ENCODE data around the gene PDE4D.

The PDE4D gene

DNA sequence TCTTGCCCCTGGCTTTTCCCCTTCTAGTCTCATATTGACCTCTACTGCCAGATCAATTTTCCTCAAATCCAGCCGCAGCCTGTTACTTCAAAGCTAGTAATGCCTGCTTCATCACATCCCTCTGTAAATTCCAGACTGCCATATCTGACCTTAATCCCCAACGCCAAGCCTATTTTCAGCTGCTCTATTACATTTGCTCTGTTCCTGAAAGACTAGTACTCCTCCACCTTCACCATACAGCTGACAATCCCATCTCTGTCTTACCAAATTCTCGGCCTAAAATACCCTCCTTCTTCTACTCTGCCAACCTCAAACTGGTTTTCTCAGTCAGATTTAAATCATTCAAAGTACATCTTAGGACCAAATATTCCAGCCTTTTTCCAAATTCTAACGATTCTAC is 890.4 kb downstream of the PDE4D start:
- Histone ChIP-seq H3K4me3 (ENCODE audit: insufficient read depth in 1 of 2, low read depth in 1 of 2, low read length in 2 of 2) (no peak overlapping the region), H2BK120ac (ENCODE audit: low read depth, low read length) (no peak overlapping the region), H3K27ac (ENCODE audit: low read length, poor library complexity, severe bottlenecking) (no peak overlapping the region), H4K91ac (ENCODE audit: low read length) (no peak overlapping the region), H3K27me3 (ENCODE audit: control insufficient read depth in 1 of 2, insufficient read depth in 1 of 2, low read length in 2 of 2) (no peaks in the 10 kb centered on the region), H3K14ac (ENCODE audit: low read length in 2 of 2) (no peak overlapping the region), H3K79me1 (replicated peaks; ENCODE audit: low read length, poor library complexity, severe bottlenecking) (peaks cover 11% of the 10 kb centered on the region), H2BK12ac (ENCODE audit: low read length in 2 of 2) (no peak overlapping the region), H3K18ac (ENCODE audit: low read depth in 1 of 2, low read length in 2 of 2) (no peak overlapping the region), H3K23ac (ENCODE audit: low read length in 2 of 2) (no peak overlapping the region), H3K9me3 (ENCODE audit: control insufficient read depth, low read length) (no peaks in the 10 kb centered on the region), H3K36me3 (ENCODE audit: control insufficient read depth in 1 of 2, insufficient read depth in 2 of 2, low read depth in 1 of 2, low read length in 2 of 2) (no peaks in the 10 kb centered on the region), H3K9ac (ENCODE audit: low read length) (no peak overlapping the region), H4K8ac (ENCODE audit: low read length) (no peak overlapping the region), H3K4ac (ENCODE audit: low read depth in 1 of 2, low read length in 2 of 2) (no peak overlapping the region), H2BK15ac (ENCODE audit: low read depth, poor library complexity, severe bottlenecking) (no peak overlapping the region), H2AK5ac (ENCODE audit: low read length, severe bottlenecking) (no peak overlapping the region), H2AFZ (ENCODE audit: low read depth, low read length) (no peak overlapping the region), H2BK5ac (ENCODE audit: low read depth, low read length, poor library complexity, severe bottlenecking) (no peak overlapping the region), H3K4me2 (ENCODE audit: low read length, poor library complexity, severe bottlenecking) (no peak overlapping the region), H3K4me1 (ENCODE audit: control insufficient read depth, insufficient read depth, low read depth, low read length) (peaks cover 2% of the 10 kb centered on the region)
- DNase-seq: no peak
- 90% methylated on average over 4 of the region's 4 CpGs for WGBS

DNA sequence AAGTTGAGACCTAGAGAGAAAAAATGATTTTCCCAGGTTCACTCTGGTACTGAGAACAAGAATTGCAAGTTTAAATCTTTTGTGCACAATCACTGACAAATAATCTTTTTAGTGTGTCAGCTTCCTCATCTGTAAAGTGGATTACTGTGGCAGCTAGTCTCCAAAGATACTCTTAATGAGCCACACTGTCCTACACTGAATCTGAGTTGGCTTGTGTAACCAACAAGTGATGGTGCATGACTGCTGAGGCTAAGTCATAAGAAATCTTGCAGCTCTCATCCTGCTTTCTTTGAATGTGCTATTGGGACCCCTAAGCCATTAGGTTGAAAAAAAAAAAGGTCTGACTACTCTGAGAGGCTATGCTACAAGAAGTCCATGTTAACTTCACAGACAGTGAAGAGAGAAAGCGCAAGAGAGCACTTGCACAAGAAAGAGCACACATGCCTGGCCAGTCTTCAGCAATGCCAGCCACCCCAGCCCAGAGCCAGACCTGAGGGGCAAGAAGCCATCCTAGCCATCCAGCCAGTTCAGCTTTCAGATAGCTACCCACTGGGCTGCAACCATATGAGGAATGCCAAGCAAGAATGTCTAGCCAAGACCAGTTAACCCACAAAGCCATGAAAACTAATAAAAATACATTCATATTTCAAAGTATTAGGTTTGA is 891.2 kb downstream of the PDE4D start:
- Histone ChIP-seq H3K9me3 (ENCODE audit: control insufficient read depth, low read length) (no peaks in the 10 kb centered on the region), H2BK5ac (ENCODE audit: low read depth, low read length, poor library complexity, severe bottlenecking) (no peak overlapping the region), H4K8ac (ENCODE audit: low read length) (no peak overlapping the region), H3K27me3 (ENCODE audit: control insufficient read depth in 1 of 2, insufficient read depth in 1 of 2, low read length in 2 of 2) (no peaks in the 10 kb centered on the region), H4K91ac (ENCODE audit: low read length) (no peak overlapping the region), H3K18ac (ENCODE audit: low read depth in 1 of 2, low read length in 2 of 2) (no peak overlapping the region), H3K14ac (ENCODE audit: low read length in 2 of 2) (no peak overlapping the region), H2BK120ac (ENCODE audit: low read depth, low read length) (no peak overlapping the region), H2BK15ac (ENCODE audit: low read depth, poor library complexity, severe bottlenecking) (no peak overlapping the region), H3K4me2 (ENCODE audit: low read length, poor library complexity, severe bottlenecking) (no peak overlapping the region), H3K4ac (ENCODE audit: low read depth in 1 of 2, low read length in 2 of 2) (no peak overlapping the region), H3K9ac (ENCODE audit: low read length) (no peak overlapping the region), H3K27ac (ENCODE audit: low read length, poor library complexity, severe bottlenecking) (no peak overlapping the region), H3K4me1 (ENCODE audit: control insufficient read depth, insufficient read depth, low read depth, low read length) (peaks cover 2% of the 10 kb centered on the region), H2BK12ac (ENCODE audit: low read length in 2 of 2) (no peak overlapping the region), H3K79me1 (replicated peaks; ENCODE audit: low read length, poor library complexity, severe bottlenecking) (peaks cover 11% of the 10 kb centered on the region), H3K23ac (ENCODE audit: low read length in 2 of 2) (no peak overlapping the region), H2AK5ac (ENCODE audit: low read length, severe bottlenecking) (no peak overlapping the region), H3K36me3 (ENCODE audit: control insufficient read depth in 1 of 2, insufficient read depth in 2 of 2, low read depth in 1 of 2, low read length in 2 of 2) (no peaks in the 10 kb centered on the region), H3K4me3 (ENCODE audit: insufficient read depth in 1 of 2, low read depth in 1 of 2, low read length in 2 of 2) (no peak overlapping the region), H2AFZ (ENCODE audit: low read depth, low read length) (no peak overlapping the region)
- WGBS: 88% methylated on average over 1 of the region's 1 CpG
- DNase-seq: no peak

DNA sequence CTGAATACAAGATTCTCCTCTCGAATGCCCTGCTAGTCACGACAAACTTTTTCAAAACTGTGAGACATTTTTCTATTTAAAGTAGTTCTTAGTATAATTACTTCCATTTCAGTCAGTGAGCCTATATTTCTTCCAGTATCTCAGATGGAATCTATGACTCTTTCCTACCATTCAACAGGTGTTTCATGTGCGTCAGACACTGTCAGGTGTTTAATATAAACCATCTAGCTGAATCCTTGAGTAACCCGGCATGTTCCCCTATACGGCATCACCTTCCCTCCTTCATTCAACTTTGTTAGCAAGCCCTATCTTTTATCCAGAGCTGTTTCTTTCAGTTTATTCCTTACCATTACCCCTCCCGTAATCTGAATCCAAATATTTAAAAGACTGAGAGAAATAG is 891.8 kb downstream of the PDE4D start:
- Histone ChIP-seq H3K36me3 (ENCODE audit: control insufficient read depth in 1 of 2, insufficient read depth in 2 of 2, low read depth in 1 of 2, low read length in 2 of 2) (no peaks in the 10 kb centered on the region), H3K4me1 (ENCODE audit: control insufficient read depth, insufficient read depth, low read depth, low read length) (peaks cover 2% of the 10 kb centered on the region), H4K8ac (ENCODE audit: low read length) (no peak overlapping the region), H3K14ac (ENCODE audit: low read length in 2 of 2) (no peak overlapping the region), H3K9ac (ENCODE audit: low read length) (no peak overlapping the region), H3K27me3 (ENCODE audit: control insufficient read depth in 1 of 2, insufficient read depth in 1 of 2, low read length in 2 of 2) (no peaks in the 10 kb centered on the region), H3K18ac (ENCODE audit: low read depth in 1 of 2, low read length in 2 of 2) (no peak overlapping the region), H3K4me2 (ENCODE audit: low read length, poor library complexity, severe bottlenecking) (no peak overlapping the region), H3K4ac (ENCODE audit: low read depth in 1 of 2, low read length in 2 of 2) (no peak overlapping the region), H2BK12ac (ENCODE audit: low read length in 2 of 2) (no peak overlapping the region), H2BK15ac (ENCODE audit: low read depth, poor library complexity, severe bottlenecking) (no peak overlapping the region), H3K9me3 (ENCODE audit: control insufficient read depth, low read length) (no peaks in the 10 kb centered on the region), H4K91ac (ENCODE audit: low read length) (no peak overlapping the region), H2BK5ac (ENCODE audit: low read depth, low read length, poor library complexity, severe bottlenecking) (no peak overlapping the region), H3K27ac (ENCODE audit: low read length, poor library complexity, severe bottlenecking) (no peak overlapping the region), H3K4me3 (ENCODE audit: insufficient read depth in 1 of 2, low read depth in 1 of 2, low read length in 2 of 2) (no peak overlapping the region), H2AK5ac (ENCODE audit: low read length, severe bottlenecking) (no peak overlapping the region), H3K23ac (ENCODE audit: low read length in 2 of 2) (no peak overlapping the region), H3K79me1 (replicated peaks; ENCODE audit: low read length, poor library complexity, severe bottlenecking) (peaks cover 11% of the 10 kb centered on the region), H2AFZ (ENCODE audit: low read depth, low read length) (no peak overlapping the region), H2BK120ac (ENCODE audit: low read depth, low read length) (no peak overlapping the region)
- WGBS: 92% methylated on average over 4 of the region's 6 CpGs
- DNase-seq: no peak

DNA sequence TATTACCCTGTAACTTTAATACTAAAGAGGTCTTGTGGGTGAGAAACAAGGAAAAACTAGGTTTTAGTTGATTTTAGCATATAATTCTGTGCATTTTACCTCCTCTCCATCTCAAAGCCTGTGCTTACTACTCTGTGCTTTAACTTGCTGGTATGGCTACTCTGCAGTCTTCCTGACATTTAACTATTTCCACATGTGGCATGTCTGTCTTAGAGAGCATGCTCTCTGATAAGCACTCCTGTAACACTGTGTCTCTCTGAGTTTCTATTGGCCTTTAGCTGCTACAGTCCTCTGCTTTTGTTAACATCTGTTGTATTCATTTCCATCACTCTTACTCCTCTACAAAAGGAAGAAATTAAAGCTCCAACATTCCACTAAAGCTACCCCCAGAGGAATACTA is 892.4 kb downstream of the PDE4D start:
- no peak for DNase-seq
- no peak overlapping the region for H3K9ac ChIP-seq (ENCODE audit: low read length)
- no peak overlapping the region for H2AFZ ChIP-seq (ENCODE audit: low read depth, low read length)
- H3K36me3 ChIP-seq (ENCODE audit: control insufficient read depth in 1 of 2, insufficient read depth in 2 of 2, low read depth in 1 of 2, low read length in 2 of 2): no peaks in the 10 kb centered on the region
- H4K91ac ChIP-seq (ENCODE audit: low read length): no peak overlapping the region
- H2BK5ac ChIP-seq (ENCODE audit: low read depth, low read length, poor library complexity, severe bottlenecking): no peak overlapping the region
- H4K8ac ChIP-seq (ENCODE audit: low read length): no peak overlapping the region
- no peak overlapping the region for H3K14ac ChIP-seq (ENCODE audit: low read length in 2 of 2)
- peaks cover 2% of the 10 kb centered on the region for H3K4me1 ChIP-seq (ENCODE audit: control insufficient read depth, insufficient read depth, low read depth, low read length)
- H3K23ac ChIP-seq (ENCODE audit: low read length in 2 of 2): no peak overlapping the region
- H2BK120ac ChIP-seq (ENCODE audit: low read depth, low read length): no peak overlapping the region
- H2AK5ac ChIP-seq (ENCODE audit: low read length, severe bottlenecking): no peak overlapping the region
- H3K27ac ChIP-seq (ENCODE audit: low read length, poor library complexity, severe bottlenecking): no peak overlapping the region
- no peak overlapping the region for H3K4me2 ChIP-seq (ENCODE audit: low read length, poor library complexity, severe bottlenecking)
- H3K18ac ChIP-seq (ENCODE audit: low read depth in 1 of 2, low read length in 2 of 2): no peak overlapping the region
- H3K27me3 ChIP-seq (ENCODE audit: control insufficient read depth in 1 of 2, insufficient read depth in 1 of 2, low read length in 2 of 2): no peaks in the 10 kb centered on the region
- no peak overlapping the region for H3K4ac ChIP-seq (ENCODE audit: low read depth in 1 of 2, low read length in 2 of 2)
- H2BK12ac ChIP-seq (ENCODE audit: low read length in 2 of 2): no peak overlapping the region
- H3K9me3 ChIP-seq (ENCODE audit: control insufficient read depth, low read length): no peaks in the 10 kb centered on the region
- H3K4me3 ChIP-seq (ENCODE audit: insufficient read depth in 1 of 2, low read depth in 1 of 2, low read length in 2 of 2): no peak overlapping the region
- H3K79me1 ChIP-seq (replicated peaks; ENCODE audit: low read length, poor library complexity, severe bottlenecking): peaks cover 11% of the 10 kb centered on the region
- H2BK15ac ChIP-seq (ENCODE audit: low read depth, poor library complexity, severe bottlenecking): no peak overlapping the region

All from mesenchymal stem cell (in vitro differentiated cells and primary cell).